Thyroid gland (tissue), 4 donors: ENCODE data around the gene KCNJ15. TPM values are rescaled to one million over a fixed set of nuclear protein-coding genes. Genes with fewer than 3 reads are reported as not detected.

Source experiments
- DNase-seq, 2 donors: peaks; one replicate each; pipeline ENCODE4 v3.0.0-alpha.2; 2019
- H3K27ac ChIP-seq, 3 donors: fragments of 200-600 bp; sonication (generic); 1 replicate in 2 of 3; 2 replicates in 1 of 3; pipeline ENCODE4 v1.5.1; 2016 to 2019; ENCODE audit warnings: mild to moderate bottlenecking in 1 of 3, moderate library complexity in 1 of 3
- H3K27me3 ChIP-seq: fragments of 200-600 bp; sonication (generic); one replicate; pipeline ENCODE4 v1.5.1; 2019
- H3K36me3 ChIP-seq, 2 donors: fragments of 200-600 bp; sonication (generic); one replicate each; pipeline ENCODE4 v1.5.1; 2016 to 2019
- H3K4me1 ChIP-seq, 2 donors: fragments of 200-600 bp; sonication (generic); one replicate each; pipeline ENCODE4 v1.5.1; 2017 to 2019
- H3K4me3 ChIP-seq, 3 donors: fragments of 200-600 bp; sonication (generic); replicated peaks in 1 of 3; 1 replicate in 2 of 3; 2 replicates in 1 of 3; pipeline ENCODE4 v1.5.1; 2016; ENCODE audit warnings: mild to moderate bottlenecking in 1 of 3
- H3K9me3 ChIP-seq: fragments of 200-600 bp; sonication (generic); one replicate; pipeline ENCODE4 v1.5.1; 2017
- CTCF ChIP-seq, 6 experiments: fragments of 200-600 bp in 3 of 6; fragments of 450-650 bp in 3 of 6; sonication (generic) in 3 of 6; IDR thresholded peaks; one replicate each; pipeline ENCODE4 v1.5.1; 2016 to 2019; ENCODE audit warnings: antibody characterized with exemption in 6 of 6, mild to moderate bottlenecking in 2 of 6, inconsistent platforms in 1 of 6, moderate library complexity in 1 of 6
- POLR2A ChIP-seq, 2 donors: fragments of 450-650 bp; IDR thresholded peaks; one replicate each; pipeline ENCODE4 v1.6.1; 2017; ENCODE audit warnings: antibody characterized with exemption in 2 of 2, mild to moderate bottlenecking in 2 of 2, moderate library complexity in 1 of 2
- WGBS, 2 donors: methylation state at CpG; one replicate each; pipeline ENCODE4 v1.1.5; 2017; 5-methylcytosine and 5-hydroxymethylcytosine counted together
- intact Hi-C: fragments of 100-400 bp; cut with DNase I; formaldehyde crosslinking; loops from one replicate; pipeline ENCODE4 v1.15.1; 2023
- total RNA-seq, 4 donors: library from RNA; depleted of rRNA; stranded (reverse); fragments of >200 nt; gene quantifications; one replicate each; pipeline ENCODE4 v1.2.3, GENCODE V29; 2016

KCNJ15 gene
- total RNA-seq, 4 donors from 2014 or later, result 29.2 to 71.2 (median 59.5) TPM

- Histone ChIP-seq H3K27ac (no peak overlapping the region), H3K4me1 (peaks cover 13 to 24% of the 10 kb centered on the region in 2 donors), H3K9me3 (no peaks in the 10 kb centered on the region), H3K27me3 (no peaks in the 10 kb centered on the region), H3K36me3 (no peaks in the 10 kb centered on the region), H3K4me3 (no peak overlapping the region)
- TF ChIP-seq CTCF (IDR thresholded peaks at IDR 0.05), result no peak
- WGBS, 2 donors, result 97 to 98% methylated on average over 1 of the region's 1 CpG
- intact Hi-C loops, result no loop called here
- DNase-seq, result no peak
Observed at GRCh38 chr21:38249256-38249655, 7.5 kb upstream of the KCNJ15 start.

GRCh38 chr21:38249696-38250278, 7.0 kb upstream of the KCNJ15 start:
- H3K36me3 ChIP-seq, result no peaks in the 10 kb centered on the region
- H3K9me3 ChIP-seq, result no peaks in the 10 kb centered on the region
- peaks cover 13 to 24% of the 10 kb centered on the region in 2 donors for H3K4me1 ChIP-seq
- H3K4me3 ChIP-seq, result no peak overlapping the region
- no peak for DNase-seq
- WGBS, 2 donors, result 89 to 92% methylated on average over 3 of the region's 3 CpGs
- intact Hi-C loops, result no loop called here
- no peak overlapping the region for H3K27ac ChIP-seq
- no peaks in the 10 kb centered on the region for H3K27me3 ChIP-seq
- TF ChIP-seq POLR2A (IDR thresholded peaks at IDR 0.05), result no peak
- TF ChIP-seq CTCF (IDR thresholded peaks at IDR 0.05), result no peak

GRCh38 chr21:38250991-38251418, 5.8 kb upstream of the KCNJ15 start:
- intact Hi-C loops, result no loop called here
- Histone ChIP-seq H3K4me3 (no peak overlapping the region), H3K36me3 (no peaks in the 10 kb centered on the region), H3K27me3 (no peaks in the 10 kb centered on the region), H3K9me3 (no peaks in the 10 kb centered on the region), H3K4me1 (peaks cover 13 to 24% of the 10 kb centered on the region in 2 donors), H3K27ac (no peak overlapping the region)
- TF ChIP-seq CTCF (IDR thresholded peaks at IDR 0.05), result no peak
- no peak for DNase-seq
- 95 to 96% methylated on average over 7 of the region's 7 CpGs for WGBS, 2 donors

- Histone ChIP-seq H3K36me3 (no peaks in the 10 kb centered on the region), H3K9me3 (no peaks in the 10 kb centered on the region), H3K4me1 (no peaks in the 10 kb centered on the region), H3K4me3 (no peak overlapping the region), H3K27ac (no peak overlapping the region), H3K27me3 (no peaks in the 10 kb centered on the region)
- intact Hi-C loops, result no loop called here
- WGBS, 2 donors, result 71 to 85% methylated on average over 3 of the region's 3 CpGs
- no peak for TF ChIP-seq CTCF (IDR thresholded peaks at IDR 0.05)
- TF ChIP-seq POLR2A (IDR thresholded peaks at IDR 0.05), result no peak
- no peak for DNase-seq
Observed at GRCh38 chr21:38254970-38255369, 1.8 kb upstream of the KCNJ15 start.

GRCh38 chr21:38255571-38256117, 1.1 kb upstream of the KCNJ15 start:
- WGBS, 2 donors, result 84 to 91% methylated on average over 9 of the region's 9 CpGs
- Histone ChIP-seq H3K36me3 (no peaks in the 10 kb centered on the region), H3K4me1 (no peaks in the 10 kb centered on the region), H3K27ac (no peak overlapping the region), H3K9me3 (no peaks in the 10 kb centered on the region), H3K27me3 (no peaks in the 10 kb centered on the region), H3K4me3 (no peak overlapping the region)
- intact Hi-C loops, result no loop called here
- TF ChIP-seq POLR2A (IDR thresholded peaks at IDR 0.05), result no peak
- no peak for TF ChIP-seq CTCF (IDR thresholded peaks at IDR 0.05)
- DNase-seq, result no peak
